Neural cell (in vitro differentiated cells): Measurements from ENCODE around the gene CNNM2. TPM values are rescaled to one million over a fixed set of nuclear protein-coding genes. Genes with fewer than 3 reads are reported as not detected.

Experiments used
- H2AFZ ChIP-seq: fragments of 200-600, 300-800 bp; sonication (generic), shearing (Covaris generic); 2 replicates; pipeline ENCODE4 v1.6.0; 2014; ENCODE audit warnings: low read depth, mild to moderate bottlenecking, antibody characterized with exemption, low read length, moderate library complexity
- H3F3A ChIP-seq: fragments of 200-600 bp; shearing (Covaris generic); 2 replicates; pipeline ENCODE4 v1.6.1; 2016; ENCODE audit warnings: mild to moderate bottlenecking, moderate library complexity, mixed read lengths, antibody characterized with exemption, low read length; ENCODE audit not compliant: insufficient read depth, poor library complexity, severe bottlenecking
- H3K27ac ChIP-seq: fragments of 200-600, 300-800 bp; sonication (generic), shearing (Covaris generic); 2 replicates; pipeline ENCODE4 v1.5.1; 2014; ENCODE audit warnings: mild to moderate bottlenecking, low read length, moderate library complexity
- H3K27me3 ChIP-seq: fragments of 300-800, 200-600 bp; sonication (generic), shearing (Covaris generic); 2 replicates; pipeline ENCODE4 v1.6.0; 2014; ENCODE audit warnings: mild to moderate bottlenecking, low read depth, low read length, moderate library complexity; ENCODE audit not compliant: insufficient read depth
- H3K36me3 ChIP-seq: fragments of 300-800, 200-600 bp; sonication (generic), shearing (Covaris generic); 2 replicates; pipeline ENCODE4 v1.5.1; 2014; ENCODE audit warnings: mild to moderate bottlenecking, antibody characterized with exemption, low read length, moderate library complexity; ENCODE audit not compliant: insufficient read depth
- H3K4me2 ChIP-seq: fragments of 300-800, 200-600 bp; sonication (generic), shearing (Covaris generic); 2 replicates; pipeline ENCODE4 v1.6.0; 2014; ENCODE audit warnings: mild to moderate bottlenecking, low read length
- H3K4me3 ChIP-seq: fragments of 300-800, 200-600 bp; sonication (generic), shearing (Covaris generic); 2 replicates; pipeline ENCODE4 v1.5.1; 2014; ENCODE audit warnings: mild to moderate bottlenecking, low read length, moderate library complexity
- H3K79me2 ChIP-seq: fragments of 200-600 bp; shearing (Covaris generic); replicated peaks from 2 replicates; pipeline ENCODE4 v1.6.0; 2014; ENCODE audit warnings: mild to moderate bottlenecking, low read length, moderate library complexity; ENCODE audit not compliant: insufficient read depth
- H3K9ac ChIP-seq: fragments of 300-800, 200-600 bp; sonication (generic), shearing (Covaris generic); 2 replicates; pipeline ENCODE4 v1.6.1; 2016; ENCODE audit warnings: mild to moderate bottlenecking, low read length, mixed read lengths
- H3K9me2 ChIP-seq: fragments of 200-600 bp; shearing (Covaris generic); 2 replicates; pipeline ENCODE4 v1.6.1; 2016; ENCODE audit warnings: mild to moderate bottlenecking, low read length, mixed read lengths; ENCODE audit not compliant: insufficient read depth
- H3K9me3 ChIP-seq: fragments of 200-600, 300-800 bp; sonication (generic), shearing (Covaris generic); 2 replicates; pipeline ENCODE4 v1.6.1; 2016; ENCODE audit warnings: mild to moderate bottlenecking, mixed run types, low read length, moderate library complexity, mixed read lengths
- H4K20me1 ChIP-seq: fragments of 200-600 bp; shearing (Covaris generic); 2 replicates; pipeline ENCODE4 v1.6.1; 2016; ENCODE audit warnings: mild to moderate bottlenecking, mixed run types; ENCODE audit not compliant: insufficient read depth
- EP300 ChIP-seq: fragments of 450-650 bp; conservative IDR thresholded peaks from 2 replicates; pipeline ENCODE4 v1.6.1; 2014; ENCODE audit warnings: antibody characterized with exemption, mild to moderate bottlenecking, moderate library complexity; ENCODE audit not compliant: poor library complexity, severe bottlenecking
- EZH2 ChIP-seq: fragments of 200-600, 300-800 bp; shearing (Covaris generic), sonication (generic); IDR thresholded peaks from 2 replicates; pipeline ENCODE4 v1.6.1; 2014; ENCODE audit warnings: antibody characterized with exemption, low read length, borderline replicate concordance, mild to moderate bottlenecking; ENCODE audit not compliant: insufficient read depth, poor library complexity, severe bottlenecking
- MXI1 ChIP-seq: fragments of 450-650 bp; conservative IDR thresholded peaks from 2 replicates; pipeline ENCODE4 v1.6.1; 2014; ENCODE audit warnings: antibody characterized with exemption, mild to moderate bottlenecking; ENCODE audit not compliant: poor library complexity, severe bottlenecking
- POLR2AphosphoS5 ChIP-seq: IDR thresholded peaks from 2 replicates; pipeline ENCODE4 v1.6.1; 2012
- RAD21 ChIP-seq: fragments of 450-650 bp; conservative IDR thresholded peaks from 2 replicates; pipeline ENCODE4 v1.6.1; 2014; ENCODE audit warnings: antibody characterized with exemption, mild to moderate bottlenecking, moderate library complexity
- SMC3 ChIP-seq: fragments of 450-650 bp; conservative IDR thresholded peaks from 2 replicates; pipeline ENCODE4 v1.6.1; 2014; ENCODE audit warnings: antibody characterized with exemption, mild to moderate bottlenecking, moderate library complexity; ENCODE audit not compliant: poor library complexity
- TAF1 ChIP-seq: IDR thresholded peaks from 2 replicates; pipeline ENCODE4 v1.6.1; 2012; ENCODE audit warnings: low read depth
- polyA plus RNA-seq: library from polyadenylated mRNA; depleted of rRNA; stranded (reverse); fragments of >200 nt; gene quantifications from 2 replicates; pipeline ENCODE4 v1.2.3, GENCODE V29; 2014
- TF ChIP-seq, protein P1 (sequence below): IDR thresholded peaks from 2 replicates; pipeline ENCODE4 v1.6.1; 2012; ENCODE audit warnings: borderline replicate concordance
- TF ChIP-seq, protein P2 (sequence below): fragments of 450-650 bp; IDR thresholded peaks from 2 replicates; pipeline ENCODE4 v1.5.1; 2014; ENCODE audit warnings: antibody characterized with exemption, mild to moderate bottlenecking, moderate library complexity; ENCODE audit not compliant: poor library complexity, severe bottlenecking

CNNM2 gene
- polyA plus RNA-seq, 1 donor from 2014 or later: 5.0 TPM

DNA sequence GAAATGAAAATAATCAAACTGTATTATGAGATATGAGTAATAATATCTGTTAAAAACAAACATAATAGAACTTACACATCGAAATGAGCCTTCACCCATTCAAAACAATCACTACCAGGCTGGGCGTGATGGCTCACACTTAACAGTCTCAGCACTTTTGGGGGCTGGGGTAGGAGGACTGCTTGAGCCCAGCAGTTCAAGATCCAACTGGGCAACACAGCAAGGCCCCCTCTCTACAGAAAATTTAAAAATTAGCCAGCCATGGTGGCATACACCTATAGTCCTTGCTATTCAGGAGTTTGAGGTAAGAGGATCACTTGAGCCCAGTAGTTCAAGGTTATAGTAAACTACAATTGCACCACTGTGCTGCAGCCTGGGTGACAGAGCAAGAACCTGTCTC is 199.2 kb downstream of the CNNM2 start:
- no peak overlapping the region for H3K4me3 ChIP-seq
- no peak overlapping the region for H3K27ac ChIP-seq
- H3K79me2 ChIP-seq: peaks cover 3% of the 10 kb centered on the region
- H4K20me1 ChIP-seq: no peaks in the 10 kb centered on the region
- H2AFZ ChIP-seq: no peak overlapping the region
- H3K9me2 ChIP-seq: no peaks in the 10 kb centered on the region
- no peaks in the 10 kb centered on the region for H3K36me3 ChIP-seq
- no peaks in the 10 kb centered on the region for H3K9me3 ChIP-seq
- H3K27me3 ChIP-seq: no peaks in the 10 kb centered on the region
- H3K4me2 ChIP-seq: no peak overlapping the region
- no peak overlapping the region for H3K9ac ChIP-seq
- no peaks in the 10 kb centered on the region for H3F3A ChIP-seq
- TF ChIP-seq EZH2: no peak
- no peak for TF ChIP-seq MXI1
- no peak for TF ChIP-seq EP300
- TF ChIP-seq SMC3: no peak
- TF ChIP-seq, protein P1, sequence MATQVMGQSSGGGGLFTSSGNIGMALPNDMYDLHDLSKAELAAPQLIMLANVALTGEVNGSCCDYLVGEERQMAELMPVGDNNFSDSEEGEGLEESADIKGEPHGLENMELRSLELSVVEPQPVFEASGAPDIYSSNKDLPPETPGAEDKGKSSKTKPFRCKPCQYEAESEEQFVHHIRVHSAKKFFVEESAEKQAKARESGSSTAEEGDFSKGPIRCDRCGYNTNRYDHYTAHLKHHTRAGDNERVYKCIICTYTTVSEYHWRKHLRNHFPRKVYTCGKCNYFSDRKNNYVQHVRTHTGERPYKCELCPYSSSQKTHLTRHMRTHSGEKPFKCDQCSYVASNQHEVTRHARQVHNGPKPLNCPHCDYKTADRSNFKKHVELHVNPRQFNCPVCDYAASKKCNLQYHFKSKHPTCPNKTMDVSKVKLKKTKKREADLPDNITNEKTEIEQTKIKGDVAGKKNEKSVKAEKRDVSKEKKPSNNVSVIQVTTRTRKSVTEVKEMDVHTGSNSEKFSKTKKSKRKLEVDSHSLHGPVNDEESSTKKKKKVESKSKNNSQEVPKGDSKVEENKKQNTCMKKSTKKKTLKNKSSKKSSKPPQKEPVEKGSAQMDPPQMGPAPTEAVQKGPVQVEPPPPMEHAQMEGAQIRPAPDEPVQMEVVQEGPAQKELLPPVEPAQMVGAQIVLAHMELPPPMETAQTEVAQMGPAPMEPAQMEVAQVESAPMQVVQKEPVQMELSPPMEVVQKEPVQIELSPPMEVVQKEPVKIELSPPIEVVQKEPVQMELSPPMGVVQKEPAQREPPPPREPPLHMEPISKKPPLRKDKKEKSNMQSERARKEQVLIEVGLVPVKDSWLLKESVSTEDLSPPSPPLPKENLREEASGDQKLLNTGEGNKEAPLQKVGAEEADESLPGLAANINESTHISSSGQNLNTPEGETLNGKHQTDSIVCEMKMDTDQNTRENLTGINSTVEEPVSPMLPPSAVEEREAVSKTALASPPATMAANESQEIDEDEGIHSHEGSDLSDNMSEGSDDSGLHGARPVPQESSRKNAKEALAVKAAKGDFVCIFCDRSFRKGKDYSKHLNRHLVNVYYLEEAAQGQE: no peak
- TF ChIP-seq RAD21: no peak
- TF ChIP-seq, protein P2, sequence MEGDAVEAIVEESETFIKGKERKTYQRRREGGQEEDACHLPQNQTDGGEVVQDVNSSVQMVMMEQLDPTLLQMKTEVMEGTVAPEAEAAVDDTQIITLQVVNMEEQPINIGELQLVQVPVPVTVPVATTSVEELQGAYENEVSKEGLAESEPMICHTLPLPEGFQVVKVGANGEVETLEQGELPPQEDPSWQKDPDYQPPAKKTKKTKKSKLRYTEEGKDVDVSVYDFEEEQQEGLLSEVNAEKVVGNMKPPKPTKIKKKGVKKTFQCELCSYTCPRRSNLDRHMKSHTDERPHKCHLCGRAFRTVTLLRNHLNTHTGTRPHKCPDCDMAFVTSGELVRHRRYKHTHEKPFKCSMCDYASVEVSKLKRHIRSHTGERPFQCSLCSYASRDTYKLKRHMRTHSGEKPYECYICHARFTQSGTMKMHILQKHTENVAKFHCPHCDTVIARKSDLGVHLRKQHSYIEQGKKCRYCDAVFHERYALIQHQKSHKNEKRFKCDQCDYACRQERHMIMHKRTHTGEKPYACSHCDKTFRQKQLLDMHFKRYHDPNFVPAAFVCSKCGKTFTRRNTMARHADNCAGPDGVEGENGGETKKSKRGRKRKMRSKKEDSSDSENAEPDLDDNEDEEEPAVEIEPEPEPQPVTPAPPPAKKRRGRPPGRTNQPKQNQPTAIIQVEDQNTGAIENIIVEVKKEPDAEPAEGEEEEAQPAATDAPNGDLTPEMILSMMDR: no peak
- no peak for TF ChIP-seq POLR2AphosphoS5
- TF ChIP-seq TAF1: no peak

DNA sequence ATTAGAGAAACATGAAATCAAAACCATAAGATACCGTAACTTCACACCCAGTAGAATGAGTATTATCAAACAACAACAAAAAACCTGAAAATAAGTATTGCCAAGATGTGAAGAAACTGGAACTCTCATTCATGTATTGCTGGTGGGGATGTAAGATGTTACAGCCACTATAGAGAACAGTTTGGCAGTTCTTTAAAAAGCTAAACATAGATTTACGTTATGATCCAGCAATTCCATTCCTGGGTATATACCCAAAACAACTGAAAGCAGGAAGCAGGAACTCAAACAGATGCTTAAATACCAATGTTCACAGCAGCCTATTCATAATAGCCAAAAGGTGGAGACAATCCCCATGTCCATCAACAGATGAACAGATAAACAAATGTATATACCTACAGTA is 202.5 kb downstream of the CNNM2 start:
- no peaks in the 10 kb centered on the region for H3K27me3 ChIP-seq

More for the DNA sequence above, 202.5 kb downstream of the CNNM2 start:
- no peak overlapping the region for H3K27ac ChIP-seq
- H3K79me2 ChIP-seq: no peaks in the 10 kb centered on the region
- H4K20me1 ChIP-seq: no peaks in the 10 kb centered on the region
- H2AFZ ChIP-seq: no peak overlapping the region
- no peak overlapping the region for H3K4me3 ChIP-seq
- no peaks in the 10 kb centered on the region for H3K9me3 ChIP-seq
- TF ChIP-seq EP300 (no peak), EZH2 (no peak), RAD21 (no peak), MXI1 (no peak), POLR2AphosphoS5 (no peak), TAF1 (no peak), SMC3 (no peak)
- TF ChIP-seq, protein P2: no peak
- TF ChIP-seq, protein P1: no peak
- H3F3A ChIP-seq: no peaks in the 10 kb centered on the region
- no peaks in the 10 kb centered on the region for H3K9me2 ChIP-seq
- no peak overlapping the region for H3K9ac ChIP-seq
- no peaks in the 10 kb centered on the region for H3K36me3 ChIP-seq
- H3K4me2 ChIP-seq: no peak overlapping the region
